ENCODE results near the gene CLEC4G. TPM values are rescaled to one million over a fixed set of nuclear protein-coding genes. Genes with fewer than 3 reads are reported as not detected.

Gene CLEC4G
- total RNA-seq, 1 donor from 2014 or later = 2.9 TPM

DNA sequence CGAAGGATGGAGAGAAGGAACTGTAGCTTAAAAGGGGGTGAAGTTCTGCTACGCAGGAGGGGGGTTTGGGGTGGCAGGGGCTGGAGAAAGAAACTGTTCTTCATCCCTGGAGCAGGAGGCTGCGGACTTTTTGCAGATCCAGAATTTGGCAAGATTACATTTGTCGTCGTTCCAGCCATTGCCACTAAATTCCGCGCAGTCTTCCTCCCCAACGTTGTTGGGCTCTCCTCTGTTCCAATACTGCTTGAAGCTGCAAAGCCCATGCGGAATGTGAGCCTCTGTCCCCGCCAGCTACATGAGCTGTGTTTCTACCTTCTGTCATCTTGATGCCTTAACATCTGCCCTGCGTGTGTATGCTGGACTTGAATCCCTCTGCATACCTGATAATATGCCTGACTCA, 11.1 kb upstream of the CLEC4G start:
- intact Hi-C loops (cut with DNase I) = no loop called here
- no peak for TF ChIP-seq CTCF (IDR thresholded peaks at IDR 0.05)
- no peak overlapping the region for H3K27ac ChIP-seq
- DNase-seq (no peak), ATAC-seq (no peak)
- H3K9me3 ChIP-seq = no peaks in the 10 kb centered on the region
- H3K4me3 ChIP-seq = no peak overlapping the region
- no peaks in the 10 kb centered on the region for H3K36me3 ChIP-seq
- no peaks in the 10 kb centered on the region for H3K4me1 ChIP-seq
- peaks cover 4% of the 10 kb centered on the region for H3K27me3 ChIP-seq (ENCODE audit: low read depth)

- no peaks in the 10 kb centered on the region for H3K9me3 ChIP-seq
- H3K4me3 ChIP-seq = no peak overlapping the region
- peaks cover 4% of the 10 kb centered on the region for H3K27me3 ChIP-seq (ENCODE audit: low read depth)
- ATAC-seq (no peak), DNase-seq (no peak)
- intact Hi-C loops (cut with DNase I) = no loop called here
- H3K4me1 ChIP-seq = no peaks in the 10 kb centered on the region
- no peaks in the 10 kb centered on the region for H3K36me3 ChIP-seq
- H3K27ac ChIP-seq = no peak overlapping the region
- no peak for TF ChIP-seq CTCF (IDR thresholded peaks at IDR 0.05)
Observed at GRCh38 chr19:7742575-7742974, 10.7 kb upstream of the CLEC4G start.

DNA sequence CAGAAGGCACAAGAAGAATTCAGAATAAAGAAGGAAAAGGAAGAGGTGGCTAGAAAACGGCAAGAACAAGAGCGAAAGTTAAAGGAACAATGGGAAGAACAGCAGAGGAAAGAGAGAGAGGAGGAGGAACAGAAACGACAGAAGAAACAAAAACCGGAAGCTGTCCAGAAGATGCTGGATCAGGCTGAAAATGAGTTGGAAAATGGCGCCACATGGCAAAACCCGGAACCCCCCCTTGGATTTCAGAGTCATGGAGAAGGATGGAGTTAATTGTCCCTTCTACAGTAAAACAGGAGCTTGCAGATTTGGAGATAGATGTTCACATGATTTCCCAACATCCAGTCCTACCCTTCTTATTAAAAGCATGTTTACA, 8.8 kb upstream of the CLEC4G start:
- no peak for DNase-seq
- H3K27ac ChIP-seq = no peak overlapping the region
- ATAC-seq = no peak
- H3K27me3 ChIP-seq (ENCODE audit: low read depth) = no peaks in the 10 kb centered on the region
- no peaks in the 10 kb centered on the region for H3K4me1 ChIP-seq
- H3K36me3 ChIP-seq = no peaks in the 10 kb centered on the region
- H3K4me3 ChIP-seq = peak overlapping the region; percentile 3
- H3K9me3 ChIP-seq = no peaks in the 10 kb centered on the region
- TF ChIP-seq CTCF (IDR thresholded peaks at IDR 0.05) = no peak
- intact Hi-C loops (cut with DNase I) = no loop called here

GRCh38 chr19:7739801-7740681, 8.1 kb upstream of the CLEC4G start:
- Histone ChIP-seq H3K27me3 (ENCODE audit: low read depth) (no peaks in the 10 kb centered on the region), H3K9me3 (no peaks in the 10 kb centered on the region), H3K4me3 (peak overlapping the region; percentile 3), H3K36me3 (no peaks in the 10 kb centered on the region), H3K4me1 (no peaks in the 10 kb centered on the region), H3K27ac (no peak overlapping the region)
- TF ChIP-seq CTCF (IDR thresholded peaks at IDR 0.05) = no peak
- intact Hi-C loops (cut with DNase I) = no loop called here
- DNase-seq (no peak), ATAC-seq (no peak)

- no peak for TF ChIP-seq CTCF (IDR thresholded peaks at IDR 0.05)
- no peaks in the 10 kb centered on the region for H3K9me3 ChIP-seq
- H3K36me3 ChIP-seq = no peaks in the 10 kb centered on the region
- H3K4me1 ChIP-seq = no peaks in the 10 kb centered on the region
- no peaks in the 10 kb centered on the region for H3K27me3 ChIP-seq (ENCODE audit: low read depth)
- no peak overlapping the region for H3K27ac ChIP-seq
- no peak for ATAC-seq
- DNase-seq = no peak
- no peak overlapping the region for H3K4me3 ChIP-seq
- intact Hi-C loops (cut with DNase I) = no loop called here
Observed at GRCh38 chr19:7739211-7739755, 7.4 kb upstream of the CLEC4G start.
